DND-41 (cell line): ENCODE measurements around the gene CERCAM.

Experiments used
- EZH2 ChIP-seq: IDR thresholded peaks from 3 replicates; pipeline ENCODE4 v1.6.1; 2012; ENCODE audit warnings: borderline replicate concordance, low read depth, mild to moderate bottlenecking, moderate library complexity, low read length, inconsistent platforms; ENCODE audit not compliant: severe bottlenecking
- TF ChIP-seq, protein P1 (sequence below): IDR thresholded peaks from 2 replicates; pipeline ENCODE4 v1.5.1; 2012; ENCODE audit warnings: borderline replicate concordance, low read length, moderate library complexity, mild to moderate bottlenecking; ENCODE audit not compliant: poor library complexity, severe bottlenecking; ENCODE audit errors: extremely low read depth

DNA sequence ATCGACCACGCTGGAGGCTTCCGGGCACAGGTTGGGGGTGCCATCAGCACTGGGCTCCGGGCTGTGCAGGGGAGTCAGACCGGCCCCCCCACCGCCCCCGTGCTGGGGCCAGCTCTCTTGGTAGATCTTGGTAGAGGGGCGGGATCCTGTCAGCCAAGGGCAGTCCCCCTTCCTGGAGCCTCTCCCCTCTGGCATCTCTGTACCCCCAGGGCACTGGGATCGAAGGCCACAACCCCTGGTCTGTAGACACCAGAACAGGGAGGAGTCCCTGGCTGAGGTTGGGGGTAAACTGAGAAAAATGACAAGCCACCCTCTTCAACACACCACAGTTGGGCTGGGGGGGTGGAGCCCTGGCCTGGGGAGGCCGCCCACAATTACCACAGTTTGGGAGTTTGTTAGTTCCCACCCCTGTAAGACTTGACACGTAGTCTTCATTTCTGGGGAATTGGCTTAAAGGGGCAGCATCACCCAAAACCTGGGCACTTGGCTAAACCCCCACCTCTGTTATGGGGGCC, 882 bp downstream of the CERCAM start:
- TF ChIP-seq, protein P1, sequence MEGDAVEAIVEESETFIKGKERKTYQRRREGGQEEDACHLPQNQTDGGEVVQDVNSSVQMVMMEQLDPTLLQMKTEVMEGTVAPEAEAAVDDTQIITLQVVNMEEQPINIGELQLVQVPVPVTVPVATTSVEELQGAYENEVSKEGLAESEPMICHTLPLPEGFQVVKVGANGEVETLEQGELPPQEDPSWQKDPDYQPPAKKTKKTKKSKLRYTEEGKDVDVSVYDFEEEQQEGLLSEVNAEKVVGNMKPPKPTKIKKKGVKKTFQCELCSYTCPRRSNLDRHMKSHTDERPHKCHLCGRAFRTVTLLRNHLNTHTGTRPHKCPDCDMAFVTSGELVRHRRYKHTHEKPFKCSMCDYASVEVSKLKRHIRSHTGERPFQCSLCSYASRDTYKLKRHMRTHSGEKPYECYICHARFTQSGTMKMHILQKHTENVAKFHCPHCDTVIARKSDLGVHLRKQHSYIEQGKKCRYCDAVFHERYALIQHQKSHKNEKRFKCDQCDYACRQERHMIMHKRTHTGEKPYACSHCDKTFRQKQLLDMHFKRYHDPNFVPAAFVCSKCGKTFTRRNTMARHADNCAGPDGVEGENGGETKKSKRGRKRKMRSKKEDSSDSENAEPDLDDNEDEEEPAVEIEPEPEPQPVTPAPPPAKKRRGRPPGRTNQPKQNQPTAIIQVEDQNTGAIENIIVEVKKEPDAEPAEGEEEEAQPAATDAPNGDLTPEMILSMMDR, result no peak
- no peak for TF ChIP-seq EZH2
